ENCODE data around the gene SMAD3.

Gene SMAD3

DNA sequence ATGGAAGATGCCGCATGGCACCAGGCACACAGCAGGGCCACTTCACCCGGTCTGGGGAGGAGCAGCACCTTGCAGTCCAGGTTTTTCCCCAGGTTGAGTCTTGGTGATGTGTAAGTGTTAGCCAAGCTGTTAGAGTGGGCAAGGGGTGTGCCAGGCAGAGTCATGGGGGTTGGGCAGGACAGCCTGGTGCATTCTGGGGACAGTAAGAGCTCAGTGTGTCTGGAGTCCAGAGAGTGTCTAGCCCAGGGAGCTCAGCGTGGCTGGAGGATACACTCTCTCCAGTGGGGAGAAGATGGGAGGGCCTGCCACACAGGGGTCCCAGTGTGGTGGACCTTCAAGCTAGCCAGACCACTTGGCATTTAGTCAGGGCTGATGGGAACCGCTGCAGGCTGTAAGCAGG lies 101.7 kb downstream of the SMAD3 start:
- no peak for DNase-seq

DNA sequence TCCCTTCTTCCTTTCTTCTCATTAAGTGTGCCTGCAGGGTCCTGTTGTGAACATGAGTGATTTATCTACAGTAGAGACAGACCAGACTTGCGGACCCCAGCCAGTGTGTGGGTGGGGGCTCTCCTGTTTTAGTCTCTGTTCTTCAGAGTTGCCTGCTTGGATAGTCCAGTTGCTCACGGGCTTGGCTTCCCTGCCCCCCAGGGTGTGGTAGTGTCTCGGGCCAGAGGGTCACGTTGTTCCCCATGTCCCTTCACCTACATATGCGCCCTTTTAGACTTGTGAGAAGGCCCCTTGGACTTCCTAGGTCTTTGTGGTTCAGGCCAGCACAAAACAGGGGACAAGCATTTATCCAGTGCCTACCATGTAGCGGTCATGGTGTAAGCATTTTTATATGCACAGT lies 103.3 kb downstream of the SMAD3 start:
- no peak for DNase-seq

DNA sequence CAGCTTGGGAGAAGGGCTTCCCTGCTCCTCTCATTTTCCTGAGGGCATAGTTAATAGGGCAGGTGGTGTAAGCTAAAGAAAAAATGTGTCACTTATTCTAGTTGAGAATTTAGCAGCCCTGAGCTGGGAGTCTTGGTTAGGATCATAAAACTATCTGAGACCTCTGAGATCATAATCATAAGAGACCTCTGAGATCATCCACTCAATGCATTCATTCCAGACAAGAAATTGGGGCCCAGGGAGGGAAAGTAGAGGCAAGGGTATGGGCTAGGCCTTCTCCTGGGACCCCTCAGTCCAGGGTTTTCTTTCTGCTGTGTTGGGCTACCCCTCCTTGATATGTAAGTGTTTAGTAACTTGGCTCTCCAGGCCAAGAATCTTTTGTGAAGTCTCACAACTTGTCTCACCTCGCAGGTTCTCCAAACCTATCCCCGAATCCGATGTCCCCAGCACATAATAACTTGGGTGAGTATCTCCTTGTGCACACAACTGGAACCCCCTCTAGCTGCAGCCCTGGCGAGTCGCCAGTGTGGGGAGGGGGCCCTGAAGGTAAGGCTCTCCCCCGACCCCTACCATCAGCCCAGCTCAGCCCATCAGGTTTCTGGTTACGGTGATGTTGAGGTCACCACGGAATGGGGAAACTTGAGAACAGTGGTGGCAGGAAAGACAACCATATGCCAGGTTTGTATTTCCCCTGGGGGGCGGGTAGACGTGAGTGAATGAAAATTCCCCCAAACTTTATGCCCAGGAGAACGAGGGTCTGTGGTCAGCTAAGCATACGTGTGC lies 104.9 kb downstream of the SMAD3 start:
- no peak for DNase-seq

DNA sequence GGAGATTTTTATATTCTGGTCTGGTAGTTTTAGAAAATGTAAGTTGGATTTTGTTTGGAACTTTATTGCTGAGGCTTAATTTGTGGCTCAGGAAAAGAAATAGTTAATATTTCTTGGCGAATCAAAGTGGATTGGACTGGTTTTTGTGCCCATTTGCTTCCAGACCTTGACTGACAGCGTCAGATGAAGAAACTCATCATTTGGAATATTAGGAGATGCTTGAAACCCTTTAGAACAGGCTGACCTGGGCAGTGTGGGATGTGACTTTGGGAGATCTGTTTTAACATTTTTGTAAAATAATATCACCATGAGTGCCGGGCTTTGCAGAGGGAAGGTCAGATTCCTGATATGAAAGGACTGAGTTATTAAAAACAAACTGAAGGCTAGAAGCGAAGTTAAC lies 106.1 kb downstream of the SMAD3 start:
- no peak for DNase-seq

DNA sequence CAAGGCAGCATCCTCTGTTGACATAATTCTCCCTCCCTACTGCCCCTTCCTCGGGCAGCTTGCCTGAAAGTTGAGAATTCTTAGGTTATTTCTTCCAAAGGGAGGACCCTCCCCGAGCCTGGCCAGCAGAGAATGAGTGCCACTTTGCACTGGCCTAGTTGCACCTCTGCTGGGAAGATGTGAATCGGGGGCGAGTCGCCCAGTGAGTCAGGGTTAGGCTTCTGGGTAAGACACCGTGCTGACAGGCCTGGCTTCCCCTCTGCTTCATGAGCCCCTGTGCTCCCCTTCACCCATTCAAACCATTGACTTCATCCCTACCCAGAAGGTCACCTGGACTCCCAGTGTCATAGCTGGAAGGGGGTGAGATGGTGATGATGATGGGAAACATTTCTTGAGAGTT lies 106.8 kb downstream of the SMAD3 start:
- DNase-seq, result no peak

DNA sequence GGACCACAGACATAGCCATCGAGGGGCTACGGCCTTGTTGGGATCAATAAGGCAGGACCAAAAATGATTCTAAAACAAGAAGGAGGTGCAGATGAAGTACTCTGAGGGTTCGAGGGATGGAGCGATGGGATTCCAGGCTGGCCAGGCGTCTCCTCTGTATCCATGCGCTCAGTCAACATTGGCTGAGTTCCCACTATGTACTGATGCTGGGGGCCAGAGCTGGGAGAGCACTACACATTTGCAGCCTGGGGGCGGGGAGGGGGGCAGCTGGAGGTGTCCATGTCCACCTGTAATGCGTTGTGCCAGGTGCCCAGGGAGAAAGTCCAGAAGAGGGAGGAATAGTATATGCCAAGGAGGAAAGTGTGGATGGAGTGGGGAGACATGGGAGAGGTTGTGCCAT lies 107.6 kb downstream of the SMAD3 start:
- DNase-seq, result no peak

DNA sequence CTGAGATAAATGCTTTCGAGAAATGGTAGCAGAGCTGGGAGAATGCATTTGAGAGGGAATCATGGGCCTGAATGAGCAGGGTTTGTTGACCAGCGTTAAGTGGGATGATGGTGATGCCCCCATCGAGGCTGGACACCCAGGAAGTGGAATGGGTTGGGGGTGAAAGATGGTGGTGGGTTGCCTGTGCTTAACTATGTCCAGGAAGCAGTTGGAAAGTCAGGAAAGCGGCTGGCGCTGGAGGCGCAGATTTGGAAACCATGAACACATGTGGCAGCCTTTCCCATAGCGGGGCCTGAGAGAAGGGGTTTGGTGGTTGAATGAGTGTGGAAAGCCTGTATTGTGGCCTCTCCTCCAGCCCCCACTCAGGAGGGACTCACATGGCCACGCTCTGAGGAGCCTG lies 108.4 kb downstream of the SMAD3 start:
- no peak for DNase-seq

DNA sequence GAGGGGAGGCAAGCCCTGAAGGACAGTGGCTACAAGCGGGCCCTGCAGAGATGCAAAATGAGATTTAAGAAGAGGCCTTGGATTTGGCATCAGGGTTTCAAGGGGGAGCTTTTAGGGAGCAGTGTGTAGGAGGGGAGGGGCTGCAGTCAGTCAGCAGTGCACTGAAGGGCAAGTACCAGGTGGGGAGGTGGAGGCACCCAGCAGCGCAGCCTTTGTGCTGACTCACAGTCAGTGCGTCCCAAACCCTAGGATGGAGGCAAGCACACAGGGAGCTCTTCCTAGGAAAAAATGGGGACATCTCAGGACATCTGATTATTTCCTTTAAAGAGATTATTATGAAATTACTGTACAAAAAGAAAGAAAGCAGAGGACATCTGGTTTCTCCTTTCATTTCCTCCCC lies 109.0 kb downstream of the SMAD3 start:
- no peak for DNase-seq

DNA sequence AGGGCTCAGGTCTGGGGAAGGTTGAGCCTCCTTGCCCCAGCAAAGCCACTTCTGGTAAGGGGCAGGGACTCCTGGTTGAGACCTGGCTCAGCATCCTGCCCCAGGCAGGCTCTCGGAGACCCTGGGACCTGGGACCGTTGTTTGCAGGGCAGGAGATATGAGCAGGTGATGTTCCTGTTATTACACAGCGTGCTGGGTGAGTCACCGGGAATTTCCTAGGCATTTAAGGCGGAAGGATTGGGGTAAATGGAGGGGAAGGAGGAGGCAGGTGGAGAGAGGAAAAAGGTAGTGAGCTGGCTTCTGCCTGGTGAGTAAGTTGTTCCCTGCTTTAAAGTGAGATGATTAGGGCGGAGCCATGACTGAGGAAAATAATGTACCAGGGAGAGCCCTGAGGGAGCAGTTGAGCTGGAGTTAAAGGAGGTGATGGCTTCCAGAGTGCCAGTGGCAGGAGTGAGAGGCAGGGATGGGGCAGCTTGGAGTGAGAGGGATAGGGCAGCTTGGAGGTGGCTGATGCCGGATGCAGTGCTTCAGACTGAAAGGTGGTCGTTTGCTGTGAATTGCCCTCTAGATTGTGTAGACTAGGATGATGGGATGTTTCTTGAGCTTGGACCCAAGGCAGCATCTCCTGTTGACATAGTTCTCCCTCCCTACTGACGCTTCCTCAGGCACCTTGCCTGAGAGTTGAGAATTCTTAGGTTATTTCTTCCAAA lies 109.6 kb downstream of the SMAD3 start:
- DNase-seq, result no peak

DNA sequence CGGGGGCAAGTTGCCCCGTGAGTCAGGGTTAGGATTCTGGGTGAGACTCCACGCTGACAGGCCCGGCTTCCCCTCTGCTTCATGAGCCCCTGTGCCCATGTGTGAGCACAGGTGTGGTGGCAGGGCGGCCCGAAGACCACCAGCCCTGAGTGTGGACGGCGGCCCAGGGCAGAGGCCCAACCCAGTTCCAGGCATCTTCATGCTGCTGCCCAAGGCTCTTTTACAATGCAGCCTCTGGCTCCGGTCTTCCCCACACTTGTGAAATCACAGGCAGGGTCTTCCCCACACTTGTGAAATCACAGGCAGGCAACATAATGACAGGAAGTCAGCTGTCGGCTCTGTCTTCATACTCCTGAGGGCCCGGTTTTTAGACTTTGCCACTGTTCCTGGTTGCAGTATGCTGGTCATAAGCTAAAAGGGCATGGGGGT lies 110.3 kb downstream of the SMAD3 start:
- no peak for DNase-seq

DNA sequence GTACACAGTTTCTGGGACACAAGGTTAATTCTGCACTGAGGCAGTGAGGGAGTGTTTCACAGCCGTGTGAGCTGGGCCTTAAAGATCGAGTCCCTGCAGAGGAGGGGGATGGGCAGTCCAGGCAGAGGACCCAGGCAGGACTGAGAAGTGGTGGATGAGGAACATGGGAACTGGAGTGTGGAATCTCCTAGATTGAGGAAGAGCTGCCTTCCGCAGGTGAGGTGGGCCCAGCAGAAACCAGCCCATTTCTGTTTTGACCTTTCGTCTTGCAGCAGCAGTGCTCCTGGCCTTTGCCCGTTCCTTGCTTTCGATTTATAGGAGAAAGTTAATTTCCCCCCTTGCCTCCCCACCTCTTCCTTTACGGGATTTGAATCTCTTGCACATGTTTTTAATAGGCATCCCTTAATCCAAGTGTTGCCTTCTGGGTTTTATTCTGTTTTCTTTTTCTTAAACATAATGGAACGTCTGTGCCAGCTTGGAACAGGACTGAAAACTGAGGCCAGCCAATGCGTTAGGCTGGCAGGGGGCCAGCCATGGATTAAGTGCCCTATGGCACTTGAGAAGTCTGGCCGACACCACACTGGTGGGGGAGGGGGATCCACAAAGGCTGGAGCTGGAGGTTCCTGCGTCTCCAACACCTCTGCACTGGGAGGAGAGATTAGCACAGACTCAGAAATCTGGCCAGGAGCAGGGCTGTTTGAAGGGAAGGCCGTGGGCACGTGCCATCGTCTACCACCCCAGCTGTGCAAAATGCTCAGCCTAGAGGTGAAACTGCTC lies 111.0 kb downstream of the SMAD3 start:
- no peak for DNase-seq

DNA sequence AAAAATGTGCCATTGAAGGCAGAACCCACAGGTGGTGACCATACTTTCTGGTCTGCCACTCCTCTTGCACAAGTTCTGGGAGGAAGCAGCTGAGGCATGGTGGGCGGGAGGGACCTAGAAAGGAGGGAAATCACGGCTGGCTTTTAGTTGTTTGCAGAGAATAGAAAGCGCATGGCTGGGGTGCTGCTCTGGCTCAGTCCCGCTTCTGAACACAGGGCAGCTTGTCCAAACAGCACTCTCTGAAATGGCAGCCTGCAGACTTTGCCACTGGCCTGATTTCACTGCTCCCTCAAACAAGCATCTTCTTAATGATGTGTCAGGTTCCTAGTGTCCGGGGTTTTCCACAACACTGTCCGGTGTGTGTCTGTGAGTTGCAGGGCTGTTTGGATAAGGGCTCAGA lies 112.3 kb downstream of the SMAD3 start:
- no peak for DNase-seq

DNA sequence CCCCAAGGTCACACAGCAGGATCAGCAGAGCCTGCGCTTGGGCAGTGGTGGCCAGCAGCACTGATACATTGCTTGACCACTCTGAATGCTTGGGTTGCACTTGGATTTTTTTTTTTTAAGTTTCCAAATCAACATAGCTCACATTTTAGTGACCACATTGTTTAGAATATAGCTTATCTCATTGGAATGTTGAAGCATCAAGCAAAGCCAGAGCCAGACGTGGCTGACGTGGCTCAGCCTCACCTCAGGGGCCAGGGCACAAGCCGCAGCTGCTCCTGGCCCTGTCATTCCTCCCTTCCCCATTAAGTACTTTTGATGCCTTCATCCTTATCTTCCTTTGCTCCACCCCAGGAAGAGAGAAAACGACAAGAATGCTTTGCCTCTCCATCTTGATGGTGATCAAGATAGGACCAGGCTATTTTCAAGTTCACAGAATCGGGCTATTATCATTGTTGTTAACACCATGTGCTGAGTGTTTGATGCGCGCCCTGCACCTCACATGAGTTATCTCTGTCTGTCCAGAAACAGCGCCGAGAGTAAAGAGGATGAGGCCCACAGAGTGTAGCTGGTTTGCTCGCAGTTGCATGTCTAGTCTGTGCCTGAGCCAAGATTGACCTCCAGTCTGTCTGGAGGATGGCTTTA lies 113.3 kb downstream of the SMAD3 start:
- no peak for DNase-seq

DNA sequence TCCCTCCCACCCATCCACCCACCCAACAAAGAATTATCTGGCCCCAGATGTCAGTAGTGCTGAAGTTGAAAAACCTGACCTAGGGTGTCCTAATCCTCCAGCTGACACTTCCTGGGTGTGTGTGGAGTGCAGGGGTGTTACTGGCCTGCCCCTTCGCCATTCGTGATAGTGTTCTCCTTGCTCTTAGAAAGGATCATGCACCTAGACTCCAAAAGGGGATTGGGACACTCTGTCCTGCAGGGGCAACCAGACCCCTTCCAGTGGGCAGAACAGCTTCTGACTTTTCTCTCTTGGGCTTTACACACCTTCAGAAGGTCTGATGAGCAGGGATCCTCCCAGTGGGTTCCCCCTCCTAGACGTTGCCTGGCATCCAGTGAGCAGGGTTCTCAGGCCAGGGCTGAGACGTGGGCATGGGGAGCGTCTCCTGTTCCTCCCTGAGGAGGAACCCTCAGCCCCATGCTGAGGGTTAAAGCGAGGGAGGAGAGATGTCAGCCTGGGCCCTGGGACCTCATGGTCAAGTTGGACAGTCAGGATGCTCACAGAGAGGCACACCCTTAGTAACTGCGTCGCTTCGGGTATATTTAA lies 114.1 kb downstream of the SMAD3 start:
- DNase-seq, result no peak

DNA sequence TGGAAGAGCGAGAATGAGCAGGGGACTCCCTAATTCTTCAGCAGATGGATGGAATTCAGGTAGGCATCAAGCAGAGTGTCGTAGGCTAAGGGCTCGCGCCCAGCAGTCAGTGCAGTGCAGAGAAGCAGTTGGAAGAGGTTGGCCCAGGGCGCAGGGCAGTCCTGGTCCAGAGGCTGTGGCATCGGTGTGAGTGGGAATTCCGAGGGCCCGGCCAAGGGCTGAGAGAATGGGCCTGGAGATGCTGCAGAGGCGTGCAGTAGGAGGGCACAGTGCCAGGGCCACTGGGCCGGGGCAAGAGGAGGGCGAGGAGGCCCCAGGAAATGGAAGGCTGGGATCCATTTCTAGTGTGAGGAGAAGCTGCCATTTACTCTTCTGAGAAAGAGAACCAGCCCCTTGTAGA lies 114.6 kb downstream of the SMAD3 start:
- no peak for DNase-seq

DNA sequence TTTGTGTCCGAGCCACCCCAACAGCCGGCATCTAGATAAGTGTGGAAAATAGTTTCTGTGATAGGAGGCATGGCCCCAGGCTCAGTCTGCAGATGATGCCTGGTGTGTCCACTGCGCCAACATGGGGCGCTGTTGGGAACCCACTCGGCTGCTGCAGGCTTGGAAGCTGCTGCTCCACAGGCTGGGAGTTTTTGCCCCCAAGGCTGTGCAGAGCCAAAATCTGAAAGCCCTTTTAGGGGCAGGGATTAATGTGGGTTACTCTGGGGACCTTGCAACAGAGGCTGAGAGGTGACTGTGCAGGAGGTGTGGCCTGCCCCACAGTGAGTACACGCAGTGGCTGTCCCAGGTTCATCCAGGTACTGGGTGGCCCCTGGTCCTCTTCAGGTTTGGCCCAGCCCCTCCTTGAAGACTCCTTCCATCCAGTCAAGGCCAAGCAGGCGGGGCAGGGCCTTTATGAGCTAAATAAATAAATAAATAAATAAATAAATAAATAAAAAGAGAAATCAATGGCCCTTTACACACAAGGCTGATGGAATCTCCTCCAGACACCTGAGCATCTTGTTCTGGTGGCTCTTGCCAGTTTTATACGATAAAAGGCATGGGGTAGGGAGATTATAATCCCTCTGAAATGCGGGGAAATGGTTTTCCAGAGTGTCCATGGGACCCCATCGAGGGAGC lies 115.3 kb downstream of the SMAD3 start:
- no peak for DNase-seq

DNA sequence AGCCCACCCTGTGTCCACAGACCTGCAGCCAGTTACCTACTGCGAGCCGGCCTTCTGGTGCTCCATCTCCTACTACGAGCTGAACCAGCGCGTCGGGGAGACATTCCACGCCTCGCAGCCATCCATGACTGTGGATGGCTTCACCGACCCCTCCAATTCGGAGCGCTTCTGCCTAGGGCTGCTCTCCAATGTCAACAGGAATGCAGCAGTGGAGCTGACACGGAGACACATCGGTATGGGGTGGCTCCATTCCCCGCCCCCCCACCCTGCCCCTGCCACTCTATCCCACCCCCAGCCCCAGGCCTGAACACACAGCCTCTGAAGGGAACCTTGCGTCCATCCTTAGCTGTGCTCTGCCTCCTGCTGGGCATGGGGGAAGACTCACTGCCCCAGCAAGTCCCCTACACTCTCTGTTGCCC lies 115.8 kb downstream of the SMAD3 start:
- DNase-seq, result no peak

DNA sequence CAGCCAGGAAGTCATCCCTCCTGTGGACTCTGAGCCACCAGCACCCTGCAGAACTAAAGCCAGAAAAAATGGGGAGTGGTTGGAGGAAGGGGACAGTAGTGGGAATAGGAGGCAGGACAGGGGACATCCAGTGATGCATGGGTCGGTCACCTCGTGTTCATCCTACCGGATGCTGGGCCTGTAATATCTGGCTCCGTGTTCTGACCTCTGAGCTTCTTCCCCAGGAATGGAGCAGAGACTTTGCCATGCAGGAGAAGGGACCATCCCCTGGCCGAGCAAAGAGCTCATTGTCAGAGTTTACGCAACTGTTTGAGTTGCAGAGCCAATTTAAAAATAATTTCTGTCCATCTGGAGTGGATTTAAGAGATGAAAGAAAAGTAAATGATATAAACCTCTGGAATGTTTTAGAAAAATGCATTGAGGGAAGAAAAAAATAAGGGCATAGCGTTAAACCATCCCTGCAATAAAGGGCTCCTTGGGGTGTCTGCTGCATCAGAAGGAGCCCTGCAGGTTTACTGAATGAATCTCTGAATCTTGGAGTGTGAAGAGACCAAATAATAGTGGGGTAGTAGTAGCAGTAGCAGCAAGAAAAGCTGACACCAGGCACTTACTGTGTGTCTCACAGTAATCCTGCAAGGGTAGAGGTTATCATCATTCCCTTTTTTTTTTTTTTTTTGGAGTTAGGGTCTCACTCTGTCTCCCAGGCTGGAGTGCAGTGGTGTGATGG lies 118.2 kb downstream of the SMAD3 start:
- no peak for DNase-seq

DNA sequence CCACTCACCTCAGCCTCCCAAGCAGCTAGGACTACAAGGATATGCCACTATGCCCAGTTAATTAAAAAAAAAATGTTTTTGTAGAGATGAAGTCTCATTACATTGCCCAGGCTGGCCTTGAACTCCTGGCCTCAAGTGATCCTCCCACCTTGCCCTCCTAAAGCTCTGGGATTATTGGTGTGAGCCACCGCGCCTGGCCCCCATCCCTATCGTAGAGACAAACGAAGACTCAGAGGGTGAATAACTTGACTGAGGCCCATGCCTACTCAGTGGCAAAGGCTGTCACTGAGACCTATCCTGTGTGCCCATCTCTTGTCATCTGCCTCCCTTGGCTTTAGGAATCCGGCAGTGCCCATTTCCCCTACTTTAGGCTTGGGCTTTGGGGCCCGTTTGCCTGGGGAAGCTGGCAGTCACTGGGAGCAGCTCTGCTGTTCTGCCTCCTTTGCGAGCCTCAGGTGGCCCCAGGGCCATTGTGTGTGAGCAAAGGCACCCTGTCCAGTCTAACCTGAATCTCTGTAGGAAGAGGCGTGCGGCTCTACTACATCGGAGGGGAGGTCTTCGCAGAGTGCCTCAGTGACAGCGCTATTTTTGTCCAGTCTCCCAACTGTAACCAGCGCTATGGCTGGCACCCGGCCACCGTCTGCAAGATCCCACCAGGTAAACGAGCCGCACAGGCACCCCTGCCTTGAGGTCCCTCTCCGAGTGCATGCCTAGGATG lies 119.0 kb downstream of the SMAD3 start:
- no peak for DNase-seq

DNA sequence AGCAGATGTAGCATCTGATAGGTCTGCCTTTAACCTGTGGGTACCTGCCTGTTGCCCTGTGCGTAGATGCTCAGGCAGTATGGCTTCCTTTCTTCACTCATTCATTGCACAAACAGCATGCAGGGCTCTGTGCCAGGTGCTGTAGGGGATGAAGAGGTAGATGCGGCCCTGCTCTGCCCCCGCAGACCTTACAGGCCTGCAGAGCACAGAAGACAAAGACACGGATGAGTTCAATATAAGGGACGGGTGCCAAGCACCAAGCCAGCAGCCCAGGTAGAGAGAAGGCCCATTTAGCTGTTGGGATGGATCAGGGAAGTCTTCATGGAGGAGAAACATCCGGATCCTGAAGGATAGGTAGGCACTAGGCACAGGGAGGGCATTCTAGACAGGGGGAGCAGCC lies 119.6 kb downstream of the SMAD3 start:
- DNase-seq, result no peak

All from stimulated activated CD4-positive, alpha-beta T cell treated with anti-CD3 and anti-CD28 coated beads, Interleukin-4, amount 100 ng/mL, for 1 hour (primary cell).